Esophagus muscularis mucosa (tissue), 4 donors: ENCODE results near the gene TUBD1.

Source experiments
- CTCF ChIP-seq, 3 experiments: fragments of 200-600 bp in 2 of 3; fragments of 450-650 bp in 1 of 3; sonication (generic) in 2 of 3; IDR thresholded peaks; one replicate each; pipeline ENCODE4 v1.5.1; 2017 to 2019; ENCODE audit warnings: antibody characterized with exemption in 3 of 3, mild to moderate bottlenecking in 2 of 3, moderate library complexity in 1 of 3
- EP300 ChIP-seq: sonication (generic); formaldehyde crosslinking; IDR thresholded peaks from one replicate; pipeline ENCODE4 v1.6.1; 2017; ENCODE audit warnings: antibody characterized with exemption
- POLR2A ChIP-seq: fragments of 450-650 bp; IDR thresholded peaks from one replicate; pipeline ENCODE4 v1.6.1; 2017; ENCODE audit warnings: antibody characterized with exemption, moderate library complexity, mild to moderate bottlenecking, low read depth
- POLR2AphosphoS5 ChIP-seq, 2 donors: sonication (generic); formaldehyde crosslinking; IDR thresholded peaks; one replicate each; pipeline ENCODE4 v1.6.1; 2017; ENCODE audit warnings: antibody characterized with exemption in 2 of 2

GRCh38 chr17:59897090-59897489, 4.3 kb upstream of the TUBD1 start:
- no peak for TF ChIP-seq CTCF (IDR thresholded peaks at IDR 0.05)
- no peak for TF ChIP-seq POLR2AphosphoS5 (IDR thresholded peaks at IDR 0.05)
- TF ChIP-seq EP300: no peak
- no peak for TF ChIP-seq POLR2A
